GM13977 (cell line): ENCODE measurements around the gene NUP214.
"Not testable (repeated sequence)": the region's sequence is repeated elsewhere in the genome, so short reads cannot be mapped to it uniquely, and the experiment has no call there.

Experiments used
- DNase-seq: peaks from one replicate; pipeline ENCODE4 v3.0.0; 2012; ENCODE audit warnings: low spot score
- CTCF ChIP-seq: IDR thresholded peaks from 2 replicates; pipeline ENCODE4 v1.5.1; 2012; ENCODE audit warnings: mild to moderate bottlenecking, control low read depth; ENCODE audit not compliant: insufficient read depth; ENCODE audit errors: extremely low read depth, missing control alignments
- in situ Hi-C: fragments of 300-500 bp; cut with MboI; formaldehyde crosslinking; loops from one replicate; pipeline ENCODE4 v1.12.0; 2022; ENCODE audit warnings: low sequenced_read_pairs, low pct_unique_long_range_greater_than_20kb, mixed read lengths, inconsistent platforms; ENCODE audit not compliant: unreplicated experiment

The NUP214 gene

GRCh38 chr9:131187957-131188356 is 62.6 kb downstream of the NUP214 start:
- in situ Hi-C loops: no loop called here
- DNase-seq: peak; percentile 47

GRCh38 chr9:131188976-131189375 is 63.6 kb downstream of the NUP214 start:
- no peak for TF ChIP-seq CTCF
- in situ Hi-C loops: no loop called here
- DNase-seq: no peak

More at GRCh38 chr9:131187957-131188356, 62.6 kb downstream of the NUP214 start:
- no peak for TF ChIP-seq CTCF

GRCh38 chr9:131190191-131190590 is 64.8 kb downstream of the NUP214 start:
- no peak for DNase-seq
- TF ChIP-seq CTCF: no peak
- in situ Hi-C loops: no loop called here

GRCh38 chr9:131191032-131191431 is 65.6 kb downstream of the NUP214 start:
- in situ Hi-C loops, DNase-seq: not testable (repeated sequence)

GRCh38 chr9:131191857-131192256 is 66.5 kb downstream of the NUP214 start:
- in situ Hi-C loops: no loop called here
- no peak for DNase-seq
- TF ChIP-seq CTCF: no peak

- no peak for DNase-seq
- no peak for TF ChIP-seq CTCF
- in situ Hi-C loops: no loop called here
Observed at GRCh38 chr9:131193051-131193450, 67.7 kb downstream of the NUP214 start.

- no peak for DNase-seq
- in situ Hi-C loops: no loop called here
- TF ChIP-seq CTCF: no peak
Observed at GRCh38 chr9:131194762-131195161, 69.4 kb downstream of the NUP214 start.
